ENCODE data around the gene EDDM13.
"Not testable (repeated sequence)": the region's sequence is repeated elsewhere in the genome, so short reads cannot be mapped to it uniquely, and the experiment has no call there.

EDDM13 gene

GRCh38 chr19:56321989-56322440, 49.5 kb downstream of the EDDM13 start:
- DNase-seq = no peak

- no peak for DNase-seq
These were observed 51.9 kb downstream of the EDDM13 start for GRCh38 chr19:56324436-56324835.

DNA sequence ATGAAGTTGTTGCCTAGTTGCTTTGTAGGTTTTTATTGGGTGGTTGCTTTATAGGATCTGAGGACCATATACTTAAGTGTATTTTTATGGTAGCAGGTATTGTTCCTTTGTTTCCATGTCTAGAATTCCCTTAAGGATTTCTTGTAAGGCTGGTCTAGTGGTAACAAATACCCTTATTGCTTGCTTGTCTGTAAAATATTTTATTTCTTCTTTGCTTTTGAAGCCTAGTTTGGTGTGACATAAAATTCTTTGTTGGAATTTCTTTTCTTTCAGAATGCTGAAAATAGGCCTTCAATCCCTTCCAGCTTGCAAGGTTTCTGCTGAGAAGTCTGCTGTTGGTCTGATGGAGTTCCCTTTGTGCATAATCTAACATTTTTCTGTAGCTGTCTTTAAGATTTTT, 60.1 kb downstream of the EDDM13 start:
- DNase-seq = no peak

- peak; percentile 52 for DNase-seq
These were observed 61.0 kb downstream of the EDDM13 start for GRCh38 chr19:56333506-56333905.

GRCh38 chr19:56335371-56335770, 62.8 kb downstream of the EDDM13 start:
- DNase-seq = not testable (repeated sequence)

GRCh38 chr19:56337077-56337476, 64.5 kb downstream of the EDDM13 start:
- not testable (repeated sequence) for DNase-seq

DNA sequence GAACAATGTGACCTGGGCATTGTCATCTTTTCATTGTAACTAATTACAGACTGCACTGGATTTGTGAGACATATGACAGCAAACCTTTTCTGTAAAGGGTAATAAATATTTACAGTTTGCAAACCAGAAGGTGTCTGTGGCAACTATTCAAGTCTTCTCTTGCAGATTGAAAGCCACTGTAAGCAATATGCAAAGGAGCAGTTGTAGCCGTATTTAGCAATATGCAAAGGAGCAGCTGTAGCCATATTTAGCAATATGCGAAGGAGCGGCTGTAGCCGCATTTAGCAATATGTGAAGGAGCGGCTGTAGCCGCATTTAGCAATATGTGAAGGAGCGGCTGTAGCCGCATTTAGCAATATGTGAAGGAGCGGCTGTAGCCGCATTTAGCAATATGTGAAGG, 66.5 kb downstream of the EDDM13 start:
- not testable (repeated sequence) for DNase-seq

GRCh38 chr19:56341948-56342347, 69.4 kb downstream of the EDDM13 start:
- no peak for DNase-seq

DNA sequence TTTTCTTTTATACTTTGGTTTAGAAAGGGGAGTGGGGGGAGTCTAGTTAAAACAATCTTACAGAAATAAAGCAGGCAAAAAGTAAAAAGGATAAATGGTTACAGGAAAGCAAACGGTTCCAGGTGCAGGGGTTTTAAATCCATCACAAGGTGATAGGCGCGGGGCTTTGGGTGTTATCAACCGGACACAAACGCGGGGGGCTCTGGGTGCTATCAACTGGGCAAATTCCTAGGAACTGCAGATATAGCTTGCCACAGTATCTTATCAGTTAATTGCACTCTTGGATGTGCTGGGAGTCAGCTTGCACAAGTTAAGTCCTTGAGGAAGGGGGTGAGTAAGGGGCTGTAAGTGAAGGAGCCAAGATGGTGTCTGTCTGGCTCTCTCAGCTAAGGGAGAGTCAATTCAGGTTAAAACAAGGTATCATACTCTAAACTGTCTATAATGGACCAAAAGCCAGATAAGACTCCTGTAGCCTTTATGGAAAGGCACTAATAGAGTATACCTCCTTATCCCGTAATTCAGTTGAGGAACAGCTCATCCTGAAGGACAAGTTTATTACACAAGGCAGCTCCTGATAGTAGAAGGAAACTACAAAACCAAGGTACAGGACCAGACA, 74.7 kb downstream of the EDDM13 start:
- DNase-seq = no peak

DNA sequence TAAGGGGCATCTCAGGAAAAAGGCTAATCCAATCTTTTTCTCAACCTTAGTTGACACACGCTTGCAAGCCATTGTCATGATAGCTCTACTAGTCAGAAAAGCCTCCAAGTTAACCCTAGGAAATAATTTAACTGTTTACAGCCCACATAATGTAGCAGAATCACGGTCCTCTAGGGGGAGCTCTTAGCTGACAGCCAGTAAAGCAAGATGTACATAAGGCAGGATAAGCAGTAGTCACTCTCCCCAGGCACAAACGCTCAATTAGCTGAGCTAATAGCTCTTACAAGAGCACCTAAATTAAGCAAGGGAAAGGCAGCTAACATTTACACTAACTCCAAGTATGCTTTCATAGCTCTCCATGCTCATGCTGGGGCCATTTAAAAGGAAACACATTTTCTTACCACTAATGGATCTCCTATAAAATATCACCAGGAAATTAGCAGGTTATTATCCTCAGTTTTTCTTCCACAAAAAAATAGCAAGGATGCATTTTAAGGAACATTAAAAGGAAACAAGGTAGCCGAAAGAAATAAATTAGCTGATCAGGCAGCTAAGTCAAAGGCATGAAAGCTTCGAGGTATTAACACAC, 75.8 kb downstream of the EDDM13 start:
- DNase-seq = peak; percentile 6

- DNase-seq = peak; percentile 55
These were observed 78.0 kb downstream of the EDDM13 start for GRCh38 chr19:56350416-56351045.

DNA sequence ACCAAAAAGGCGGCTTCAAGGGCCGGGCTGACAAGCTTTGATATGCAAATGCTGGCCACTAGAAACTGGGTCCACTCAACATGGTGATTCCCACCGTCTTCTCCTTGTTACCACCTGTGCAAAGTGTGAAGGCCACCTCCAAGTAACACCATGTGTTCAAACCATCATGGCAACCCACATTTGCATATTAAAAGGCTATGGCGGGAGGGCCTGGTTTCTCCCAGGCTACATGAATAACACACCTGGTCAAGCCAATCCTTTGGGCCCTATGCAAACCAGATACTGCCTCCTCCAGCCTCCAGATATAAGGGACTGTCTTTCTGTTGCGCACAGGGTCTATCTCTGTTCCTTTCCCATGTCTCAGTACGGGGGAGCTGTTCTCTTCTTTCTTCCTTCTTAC, 78.7 kb downstream of the EDDM13 start:
- no peak for DNase-seq

DNA sequence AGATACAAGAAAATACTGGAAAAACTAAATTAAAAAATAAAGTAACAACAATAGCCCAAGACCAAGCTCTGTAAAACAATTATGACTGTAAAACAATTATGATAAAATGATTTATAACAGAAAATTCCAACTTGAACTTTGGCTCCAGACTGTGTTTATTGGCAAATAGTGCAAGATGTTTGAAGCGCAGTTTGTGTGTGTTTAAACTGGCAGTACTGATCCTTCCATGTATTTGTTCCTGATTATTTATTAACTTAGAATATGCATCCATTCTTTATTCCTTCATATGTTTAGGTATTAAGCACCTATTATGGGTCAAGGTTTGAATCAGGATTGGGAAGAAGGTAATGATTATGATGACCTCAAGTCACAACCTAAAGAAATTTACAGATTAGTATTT, 83.0 kb downstream of the EDDM13 start:
- no peak for DNase-seq

DNA sequence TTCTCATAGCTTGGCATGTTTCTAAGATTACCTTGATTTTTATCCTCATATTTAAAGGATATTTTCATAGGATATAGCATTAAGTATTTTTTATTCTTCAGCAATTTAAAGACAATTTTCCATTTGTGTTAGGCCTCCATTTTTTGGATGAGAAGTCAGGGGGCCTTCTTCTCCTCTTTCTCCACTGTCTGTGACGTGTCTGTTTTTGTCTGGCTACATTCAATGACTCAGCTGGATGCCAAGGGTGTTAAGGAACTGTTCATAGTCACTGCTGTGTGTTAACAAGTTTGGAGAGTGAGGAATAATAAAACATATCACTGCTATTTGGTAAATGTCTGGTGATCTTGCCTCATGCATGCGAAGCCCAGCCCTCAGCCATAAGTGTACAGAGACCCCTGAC, 84.4 kb downstream of the EDDM13 start:
- DNase-seq = no peak

Measured in fibroblast of skin of scalp (primary cell).